ENCODE measurements around the gene PLEKHA1.

Gene PLEKHA1

GRCh38 chr10:122348512-122348911 is 26.0 kb upstream of the PLEKHA1 start:
- H3K27me3 ChIP-seq (ENCODE audit: insufficient read depth, poor library complexity, severe bottlenecking), result no peaks in the 10 kb centered on the region
- H3K27ac ChIP-seq (replicated peaks), result no peak overlapping the region
- no peak for TF ChIP-seq CTCF (IDR thresholded peaks at IDR 0.05; ENCODE audit: insufficient read depth, low read length)
- H3K4me3 ChIP-seq (replicated peaks; ENCODE audit: insufficient read depth, low read length), result no peak overlapping the region
- no peak for DNase-seq (ENCODE audit: low read depth in 1 of 2, low spot score in 1 of 2)

- no peak for DNase-seq (ENCODE audit: low read depth in 1 of 2, low spot score in 1 of 2)
- Histone ChIP-seq H3K4me3 (replicated peaks; ENCODE audit: insufficient read depth, low read length) (no peak overlapping the region), H3K27me3 (ENCODE audit: insufficient read depth, poor library complexity, severe bottlenecking) (no peaks in the 10 kb centered on the region), H3K27ac (replicated peaks) (no peak overlapping the region)
- TF ChIP-seq REST (IDR thresholded peaks at IDR 0.05; ENCODE audit: insufficient replicate concordance, low read depth) (no peak), POLR2AphosphoS5 (IDR thresholded peaks at IDR 0.05; ENCODE audit: low read depth) (no peak), CTCF (IDR thresholded peaks at IDR 0.05; ENCODE audit: insufficient read depth, low read length) (no peak), SPI1 (IDR thresholded peaks at IDR 0.05; ENCODE audit: borderline replicate concordance, low read depth) (no peak), GABPA (IDR thresholded peaks at IDR 0.05; ENCODE audit: low read depth) (no peak)
Observed at GRCh38 chr10:122348935-122349361, 25.6 kb upstream of the PLEKHA1 start.

GRCh38 chr10:122349758-122350369 is 24.6 kb upstream of the PLEKHA1 start:
- Histone ChIP-seq H3K27me3 (ENCODE audit: insufficient read depth, poor library complexity, severe bottlenecking) (no peaks in the 10 kb centered on the region), H3K4me3 (replicated peaks; ENCODE audit: insufficient read depth, low read length) (no peak overlapping the region), H3K27ac (replicated peaks) (no peak overlapping the region)
- no peak for DNase-seq (ENCODE audit: low read depth in 1 of 2, low spot score in 1 of 2)
- TF ChIP-seq GABPA (IDR thresholded peaks at IDR 0.05; ENCODE audit: low read depth) (no peak), REST (IDR thresholded peaks at IDR 0.05; ENCODE audit: insufficient replicate concordance, low read depth) (no peak), CTCF (IDR thresholded peaks at IDR 0.05; ENCODE audit: insufficient read depth, low read length) (no peak), POLR2AphosphoS5 (IDR thresholded peaks at IDR 0.05; ENCODE audit: low read depth) (no peak), SPI1 (IDR thresholded peaks at IDR 0.05; ENCODE audit: borderline replicate concordance, low read depth) (no peak)

- DNase-seq (ENCODE audit: low read depth in 1 of 2, low spot score in 1 of 2), result no peak
- no peaks in the 10 kb centered on the region for H3K27me3 ChIP-seq (ENCODE audit: insufficient read depth, poor library complexity, severe bottlenecking)
- no peak for TF ChIP-seq CTCF (IDR thresholded peaks at IDR 0.05; ENCODE audit: insufficient read depth, low read length)
- TF ChIP-seq POLR2AphosphoS5 (IDR thresholded peaks at IDR 0.05; ENCODE audit: low read depth), result no peak
- no peak for TF ChIP-seq REST (IDR thresholded peaks at IDR 0.05; ENCODE audit: insufficient replicate concordance, low read depth)
- TF ChIP-seq GABPA (IDR thresholded peaks at IDR 0.05; ENCODE audit: low read depth), result no peak
- no peak for TF ChIP-seq SPI1 (IDR thresholded peaks at IDR 0.05; ENCODE audit: borderline replicate concordance, low read depth)
- no peak overlapping the region for H3K4me3 ChIP-seq (replicated peaks; ENCODE audit: insufficient read depth, low read length)
- H3K27ac ChIP-seq (replicated peaks), result no peak overlapping the region
Observed at GRCh38 chr10:122350893-122351292, 23.6 kb upstream of the PLEKHA1 start.

Data from HL-60 (cell line).